SU-DHL-6 (cell line): ENCODE results near the gene FAM25A.

ENCODE experiments used
- EZH2phosphoT487 ChIP-seq: fragments of 200-600 bp; sonication (generic), shearing (Covaris generic); conservative IDR thresholded peaks from 2 replicates; pipeline ENCODE4 v1.6.1; 2018; ENCODE audit warnings: mild to moderate bottlenecking, antibody characterized with exemption, low read length, moderate library complexity, mixed read lengths
- TF ChIP-seq, protein P1 (sequence below): fragments of 200-600 bp; sonication (generic); IDR thresholded peaks from one replicate; pipeline ENCODE4 v1.5.1; 2017; ENCODE audit warnings: antibody characterized with exemption, mild to moderate bottlenecking, low read length, moderate library complexity; ENCODE audit not compliant: insufficient read depth, poor library complexity, severe bottlenecking

DNA sequence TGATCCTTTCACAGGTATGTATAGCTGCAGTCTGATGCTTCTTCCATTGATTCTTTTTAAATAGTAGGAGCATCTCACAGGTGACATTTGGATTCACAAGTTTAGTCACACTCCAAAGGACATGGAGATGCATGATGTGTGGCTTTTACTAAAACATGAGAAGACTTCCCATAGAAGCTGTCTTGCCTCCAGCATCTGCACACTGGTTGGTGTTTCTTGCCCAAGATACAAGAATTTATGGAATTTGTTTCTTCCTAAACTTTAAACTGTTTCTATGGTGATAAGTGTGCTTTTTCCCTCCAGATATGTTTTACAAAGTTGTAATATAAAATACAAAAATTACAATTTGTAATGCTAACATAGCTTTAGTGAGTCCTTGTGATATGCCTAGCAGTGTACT, 27.6 kb upstream of the FAM25A start:
- TF ChIP-seq, protein P1, sequence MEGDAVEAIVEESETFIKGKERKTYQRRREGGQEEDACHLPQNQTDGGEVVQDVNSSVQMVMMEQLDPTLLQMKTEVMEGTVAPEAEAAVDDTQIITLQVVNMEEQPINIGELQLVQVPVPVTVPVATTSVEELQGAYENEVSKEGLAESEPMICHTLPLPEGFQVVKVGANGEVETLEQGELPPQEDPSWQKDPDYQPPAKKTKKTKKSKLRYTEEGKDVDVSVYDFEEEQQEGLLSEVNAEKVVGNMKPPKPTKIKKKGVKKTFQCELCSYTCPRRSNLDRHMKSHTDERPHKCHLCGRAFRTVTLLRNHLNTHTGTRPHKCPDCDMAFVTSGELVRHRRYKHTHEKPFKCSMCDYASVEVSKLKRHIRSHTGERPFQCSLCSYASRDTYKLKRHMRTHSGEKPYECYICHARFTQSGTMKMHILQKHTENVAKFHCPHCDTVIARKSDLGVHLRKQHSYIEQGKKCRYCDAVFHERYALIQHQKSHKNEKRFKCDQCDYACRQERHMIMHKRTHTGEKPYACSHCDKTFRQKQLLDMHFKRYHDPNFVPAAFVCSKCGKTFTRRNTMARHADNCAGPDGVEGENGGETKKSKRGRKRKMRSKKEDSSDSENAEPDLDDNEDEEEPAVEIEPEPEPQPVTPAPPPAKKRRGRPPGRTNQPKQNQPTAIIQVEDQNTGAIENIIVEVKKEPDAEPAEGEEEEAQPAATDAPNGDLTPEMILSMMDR = no peak
- no peak for TF ChIP-seq EZH2phosphoT487
